ENCODE results near the gene ARHGEF16. TPM values are rescaled to one million over a fixed set of nuclear protein-coding genes. Genes with fewer than 3 reads are reported as not detected.

Gene ARHGEF16
- total RNA-seq, 2 experiments from 2014 or later, result 0.11 to 0.22 TPM

- DNase-seq (peak in 1 of 14 experiments; percentile 3), ATAC-seq (ENCODE audit: poor library complexity) (no peak)
- H3K4me1 Mint-ChIP-seq (ENCODE audit: low read depth), result no peaks in the 10 kb centered on the region
- Histone ChIP-seq H3K9me3 (ENCODE audit: control insufficient read depth in 1 of 2, insufficient read depth in 1 of 2, low read length in 2 of 2) (no peaks in the 10 kb centered on the region), H3K27me3 (ENCODE audit: control insufficient read depth in 1 of 2, insufficient read depth in 2 of 2, low read length in 2 of 2) (no peaks in the 10 kb centered on the region), H3K27ac (ENCODE audit: low read depth in 1 of 2, low read length in 2 of 2) (no peak overlapping the region), H3K36me3 (ENCODE audit: insufficient read depth, low read length) (no peaks in the 10 kb centered on the region), H3K4me3 (ENCODE audit: low read length) (no peak overlapping the region), H3K4me1 (ENCODE audit: insufficient read depth, low read length) (no peaks in the 10 kb centered on the region)
- intact Hi-C loops (cut with DNase I, micrococcal nuclease), result no loop called here
- POLR2A ChIA-PET, result no interaction called here
- CTCF ChIA-PET, result no interaction called here
- H3K27ac Mint-ChIP-seq, result no peak overlapping the region
- TF ChIP-seq, protein P1, sequence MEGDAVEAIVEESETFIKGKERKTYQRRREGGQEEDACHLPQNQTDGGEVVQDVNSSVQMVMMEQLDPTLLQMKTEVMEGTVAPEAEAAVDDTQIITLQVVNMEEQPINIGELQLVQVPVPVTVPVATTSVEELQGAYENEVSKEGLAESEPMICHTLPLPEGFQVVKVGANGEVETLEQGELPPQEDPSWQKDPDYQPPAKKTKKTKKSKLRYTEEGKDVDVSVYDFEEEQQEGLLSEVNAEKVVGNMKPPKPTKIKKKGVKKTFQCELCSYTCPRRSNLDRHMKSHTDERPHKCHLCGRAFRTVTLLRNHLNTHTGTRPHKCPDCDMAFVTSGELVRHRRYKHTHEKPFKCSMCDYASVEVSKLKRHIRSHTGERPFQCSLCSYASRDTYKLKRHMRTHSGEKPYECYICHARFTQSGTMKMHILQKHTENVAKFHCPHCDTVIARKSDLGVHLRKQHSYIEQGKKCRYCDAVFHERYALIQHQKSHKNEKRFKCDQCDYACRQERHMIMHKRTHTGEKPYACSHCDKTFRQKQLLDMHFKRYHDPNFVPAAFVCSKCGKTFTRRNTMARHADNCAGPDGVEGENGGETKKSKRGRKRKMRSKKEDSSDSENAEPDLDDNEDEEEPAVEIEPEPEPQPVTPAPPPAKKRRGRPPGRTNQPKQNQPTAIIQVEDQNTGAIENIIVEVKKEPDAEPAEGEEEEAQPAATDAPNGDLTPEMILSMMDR (IDR thresholded peaks at IDR 0.05), result no peak
- no peak overlapping the region for H3K4me3 Mint-ChIP-seq
- H3K36me3 Mint-ChIP-seq (ENCODE audit: low read depth), result no peaks in the 10 kb centered on the region
- H3K9me3 Mint-ChIP-seq, result no peaks in the 10 kb centered on the region
- H3K27me3 Mint-ChIP-seq, result no peaks in the 10 kb centered on the region
Measured at GRCh38 chr1:3465935-3466321, 11.5 kb downstream of the ARHGEF16 start.

GRCh38 chr1:3466366-3467075 lies 12.1 kb downstream of the ARHGEF16 start:
- CTCF ChIA-PET, result no interaction called here
- no peaks in the 10 kb centered on the region for H3K27me3 Mint-ChIP-seq
- H3K4me3 ChIP-seq (ENCODE audit: low read length), result no peak overlapping the region
- no peaks in the 10 kb centered on the region for H3K36me3 ChIP-seq (ENCODE audit: insufficient read depth, low read length)
- TF ChIP-seq, protein P1 (IDR thresholded peaks at IDR 0.05), result no peak
- ATAC-seq (ENCODE audit: poor library complexity) (no peak), DNase-seq (peak in 1 of 14 experiments; percentile 2)
- no peaks in the 10 kb centered on the region for H3K4me1 Mint-ChIP-seq (ENCODE audit: low read depth)
- no peak overlapping the region for H3K27ac Mint-ChIP-seq
- no peaks in the 10 kb centered on the region for H3K4me1 ChIP-seq (ENCODE audit: insufficient read depth, low read length)
- no peaks in the 10 kb centered on the region for H3K9me3 Mint-ChIP-seq
- H3K9me3 ChIP-seq (ENCODE audit: control insufficient read depth in 1 of 2, insufficient read depth in 1 of 2, low read length in 2 of 2), result no peaks in the 10 kb centered on the region
- no peak overlapping the region for H3K4me3 Mint-ChIP-seq
- H3K27ac ChIP-seq (ENCODE audit: low read depth in 1 of 2, low read length in 2 of 2), result no peak overlapping the region
- intact Hi-C loops (cut with DNase I, micrococcal nuclease), result no loop called here
- POLR2A ChIA-PET, result no interaction called here
- H3K27me3 ChIP-seq (ENCODE audit: control insufficient read depth in 1 of 2, insufficient read depth in 2 of 2, low read length in 2 of 2), result no peaks in the 10 kb centered on the region
- no peaks in the 10 kb centered on the region for H3K36me3 Mint-ChIP-seq (ENCODE audit: low read depth)

- H3K4me3 Mint-ChIP-seq, result no peak overlapping the region
- no peaks in the 10 kb centered on the region for H3K4me1 Mint-ChIP-seq (ENCODE audit: low read depth)
- Histone ChIP-seq H3K27ac (ENCODE audit: low read depth in 1 of 2, low read length in 2 of 2) (no peak overlapping the region), H3K36me3 (ENCODE audit: insufficient read depth, low read length) (no peaks in the 10 kb centered on the region), H3K4me1 (ENCODE audit: insufficient read depth, low read length) (no peaks in the 10 kb centered on the region), H3K27me3 (ENCODE audit: control insufficient read depth in 1 of 2, insufficient read depth in 2 of 2, low read length in 2 of 2) (no peaks in the 10 kb centered on the region), H3K9me3 (ENCODE audit: control insufficient read depth in 1 of 2, insufficient read depth in 1 of 2, low read length in 2 of 2) (peaks cover 0 to 5% of the 10 kb centered on the region in 2 experiments), H3K4me3 (ENCODE audit: low read length) (no peak overlapping the region)
- TF ChIP-seq, protein P1 (IDR thresholded peaks at IDR 0.05), result no peak
- peak in 1 of 14 experiments; percentile 2 for DNase-seq
- intact Hi-C loops (cut with DNase I, micrococcal nuclease), result no loop called here
- no peak overlapping the region for H3K27ac Mint-ChIP-seq
- no peaks in the 10 kb centered on the region for H3K9me3 Mint-ChIP-seq
- POLR2A ChIA-PET, result no interaction called here
- CTCF ChIA-PET, result no interaction called here
- no peaks in the 10 kb centered on the region for H3K27me3 Mint-ChIP-seq
- no peaks in the 10 kb centered on the region for H3K36me3 Mint-ChIP-seq (ENCODE audit: low read depth)
- ATAC-seq (ENCODE audit: poor library complexity), result no peak
Measured at GRCh38 chr1:3467096-3468036, 12.9 kb downstream of the ARHGEF16 start.

Data from CD4-positive, alpha-beta T cell (primary cell).